HFF-Myc (cell line): ENCODE measurements around the gene SS18L1.

Experiments
- DNase-seq: peaks from one replicate; pipeline ENCODE4 v3.0.0-alpha.2; 2011; ENCODE audit warnings: low read depth; ENCODE audit errors: extremely low read depth
- H3K4me3 ChIP-seq: replicated peaks from 2 replicates; pipeline ENCODE4 v1.5.1; 2011; ENCODE audit warnings: low read depth, mild to moderate bottlenecking, control low read depth, low read length
- CTCF ChIP-seq: IDR thresholded peaks from 2 replicates; pipeline ENCODE4 v1.5.1; 2012; ENCODE audit warnings: mild to moderate bottlenecking, low read depth, low read length, control low read depth; ENCODE audit errors: missing control alignments

SS18L1 gene

DNA sequence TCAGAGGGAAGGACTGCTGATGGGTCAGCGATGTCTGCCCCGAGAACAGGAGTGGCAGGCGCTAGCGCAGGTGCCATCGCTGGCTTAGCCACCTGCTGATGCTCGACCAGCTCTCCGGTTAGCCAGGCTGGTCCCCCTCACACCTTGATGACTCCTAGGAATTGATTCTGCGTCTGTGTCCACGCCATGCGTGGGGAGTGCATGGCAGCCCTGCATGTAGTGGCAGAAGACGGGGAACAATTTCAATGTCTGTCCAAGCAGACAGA, 6.7 kb downstream of the SS18L1 start:
- H3K4me3 ChIP-seq = no peak overlapping the region
- DNase-seq = no peak
- TF ChIP-seq CTCF = no peak

- no peak for TF ChIP-seq CTCF
- no peak overlapping the region for H3K4me3 ChIP-seq
- no peak for DNase-seq
These were observed 7.7 kb downstream of the SS18L1 start for GRCh38 chr20:62151225-62151624.

DNA sequence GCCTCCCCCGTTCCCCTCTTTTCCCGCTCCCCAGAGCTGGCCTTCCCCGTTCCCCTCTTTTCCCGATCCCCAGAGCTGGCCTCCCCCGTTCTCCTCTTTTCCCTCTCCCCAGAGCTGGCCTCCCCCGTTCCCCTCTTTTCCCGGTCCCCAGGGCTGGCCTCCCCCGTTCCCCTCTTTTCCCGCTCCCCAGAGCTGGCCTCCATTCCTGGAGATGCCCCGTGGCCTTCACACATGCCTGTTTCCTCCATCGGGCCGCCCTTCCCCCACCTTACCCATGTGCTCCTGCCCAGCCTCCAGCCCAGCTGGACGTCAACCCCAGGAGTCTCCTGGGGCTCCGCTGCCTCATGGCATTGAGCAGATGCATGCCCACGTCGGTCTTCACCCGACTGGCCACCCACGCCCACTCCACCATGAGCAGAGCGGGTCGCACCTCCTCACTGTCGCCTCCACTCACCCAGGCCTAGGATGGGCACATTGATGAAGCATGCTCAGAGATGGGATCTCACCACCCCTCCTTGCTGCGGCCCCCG, 8.3 kb downstream of the SS18L1 start:
- TF ChIP-seq CTCF = no peak
- DNase-seq = no peak
- H3K4me3 ChIP-seq = no peak overlapping the region

GRCh38 chr20:62155428-62156253, 12.1 kb downstream of the SS18L1 start:
- TF ChIP-seq CTCF = no peak
- no peak overlapping the region for H3K4me3 ChIP-seq
- DNase-seq = no peak

GRCh38 chr20:62156254-62156556, 12.6 kb downstream of the SS18L1 start:
- H3K4me3 ChIP-seq = no peak overlapping the region
- no peak for TF ChIP-seq CTCF
- DNase-seq = no peak

GRCh38 chr20:62156592-62157386, 13.2 kb downstream of the SS18L1 start:
- no peak for DNase-seq
- TF ChIP-seq CTCF = peak; percentile 74
- no peak overlapping the region for H3K4me3 ChIP-seq
